GM19238 (cell line): Measurements from ENCODE around the gene DLG1.

ENCODE experiments used
- DNase-seq: peaks from one replicate; pipeline ENCODE4 v3.0.0; 2011; ENCODE audit warnings: low spot score; ENCODE audit not compliant: insufficient read length

The DLG1 gene

GRCh38 chr3:197030379-197031314 lies 267.8 kb downstream of the DLG1 start:
- no peak for DNase-seq

GRCh38 chr3:197029511-197030167 lies 268.8 kb downstream of the DLG1 start, which contains the start of gene MELTF:
Gene MELTF (minus strand): TSS chr3:197029817. CDS start chr3:197029702, 115 bp downstream.
- DNase-seq = peak; percentile 98

GRCh38 chr3:197028728-197029510 lies 269.5 kb downstream of the DLG1 start:
- DNase-seq = peak; percentile 72

DNA sequence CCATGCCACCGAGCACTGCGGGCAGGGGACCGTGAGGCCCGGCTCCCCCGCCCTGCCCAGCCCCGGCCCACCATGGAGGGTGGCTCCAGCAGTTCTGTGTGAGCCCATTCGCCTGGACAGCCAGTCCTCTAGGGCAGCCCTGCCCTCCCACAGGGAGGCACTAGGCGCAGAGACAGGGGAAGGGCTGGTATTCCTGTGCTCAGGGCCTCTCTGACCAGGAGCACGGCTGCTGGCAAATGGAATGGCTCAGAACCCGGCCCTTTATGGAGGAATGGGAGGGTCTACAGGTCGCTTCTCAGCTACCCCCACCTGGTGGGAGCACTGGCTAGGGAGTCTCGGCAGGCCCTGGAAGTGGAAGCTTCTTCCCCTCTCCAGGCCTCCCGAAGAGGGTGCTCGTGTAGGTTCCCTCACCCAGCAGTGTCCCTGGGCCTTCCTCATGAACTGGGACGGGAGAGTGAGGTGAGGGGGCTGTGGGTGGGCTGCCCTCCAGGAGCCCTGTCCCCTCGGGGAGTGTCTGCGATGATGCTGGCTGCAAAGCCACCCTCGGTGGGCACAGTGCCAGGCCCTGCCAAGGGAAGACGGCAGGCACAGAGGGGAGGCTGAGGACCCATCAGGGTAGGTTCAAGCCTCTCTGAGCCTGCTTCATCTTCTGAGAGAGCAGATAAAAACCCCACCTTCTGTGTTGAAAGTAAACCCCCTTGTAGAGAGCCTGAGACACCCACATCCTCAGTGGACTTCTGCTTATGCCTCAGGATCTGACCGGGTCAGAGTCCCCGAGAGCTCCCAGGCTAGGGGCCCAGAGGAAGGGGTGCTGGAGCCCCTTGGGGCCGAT lies 270.3 kb downstream of the DLG1 start:
- DNase-seq = no peak

GRCh38 chr3:197027151-197027895 lies 271.1 kb downstream of the DLG1 start:
- DNase-seq = no peak

GRCh38 chr3:197026481-197026866 lies 271.9 kb downstream of the DLG1 start:
- DNase-seq = no peak

- DNase-seq = no peak
Observed at GRCh38 chr3:197025736-197026480, 272.5 kb downstream of the DLG1 start.

DNA sequence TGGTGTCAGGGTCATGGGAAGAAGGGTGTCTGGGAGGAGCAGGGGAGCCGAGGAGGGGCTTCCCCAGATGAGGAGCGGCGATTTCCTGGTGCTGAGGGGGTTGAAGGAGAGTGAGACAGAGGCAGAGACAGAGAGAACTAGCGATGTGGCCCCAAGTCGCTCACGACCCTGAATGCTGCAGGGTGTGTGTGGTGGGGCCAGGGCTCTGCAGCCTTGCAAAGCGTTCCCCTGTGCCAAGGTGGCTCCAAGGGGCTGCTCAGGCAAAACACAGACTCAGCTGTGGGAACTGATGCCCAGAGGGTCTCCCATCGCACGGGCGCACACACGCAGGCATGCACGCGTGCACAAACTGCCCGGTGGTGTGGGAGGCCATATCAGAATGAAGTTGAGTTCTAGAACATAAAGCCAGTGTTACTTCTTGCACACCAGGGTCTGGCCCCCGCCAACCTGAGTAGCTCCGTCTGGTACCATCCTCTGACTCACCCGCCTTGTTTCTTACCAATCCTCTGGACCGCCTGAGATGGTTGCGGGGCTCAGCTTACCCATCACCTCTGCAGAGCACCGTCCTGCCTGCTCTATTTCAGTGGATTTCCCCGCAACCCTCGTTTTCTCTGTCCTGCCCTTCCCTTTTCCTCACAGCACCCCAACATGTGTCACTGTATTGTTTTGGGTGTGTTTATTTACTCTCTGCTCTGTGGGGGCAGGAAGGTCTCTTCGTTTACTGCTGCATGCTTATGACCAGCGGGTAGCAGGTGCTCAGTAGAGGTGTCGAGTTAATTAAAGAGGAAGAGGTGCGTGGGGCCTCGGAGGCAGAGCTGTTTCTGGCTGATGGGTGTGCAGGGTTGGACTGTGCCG lies 273.3 kb downstream of the DLG1 start:
- no peak for DNase-seq

GRCh38 chr3:197023998-197024651 lies 274.3 kb downstream of the DLG1 start:
- DNase-seq = no peak

DNA sequence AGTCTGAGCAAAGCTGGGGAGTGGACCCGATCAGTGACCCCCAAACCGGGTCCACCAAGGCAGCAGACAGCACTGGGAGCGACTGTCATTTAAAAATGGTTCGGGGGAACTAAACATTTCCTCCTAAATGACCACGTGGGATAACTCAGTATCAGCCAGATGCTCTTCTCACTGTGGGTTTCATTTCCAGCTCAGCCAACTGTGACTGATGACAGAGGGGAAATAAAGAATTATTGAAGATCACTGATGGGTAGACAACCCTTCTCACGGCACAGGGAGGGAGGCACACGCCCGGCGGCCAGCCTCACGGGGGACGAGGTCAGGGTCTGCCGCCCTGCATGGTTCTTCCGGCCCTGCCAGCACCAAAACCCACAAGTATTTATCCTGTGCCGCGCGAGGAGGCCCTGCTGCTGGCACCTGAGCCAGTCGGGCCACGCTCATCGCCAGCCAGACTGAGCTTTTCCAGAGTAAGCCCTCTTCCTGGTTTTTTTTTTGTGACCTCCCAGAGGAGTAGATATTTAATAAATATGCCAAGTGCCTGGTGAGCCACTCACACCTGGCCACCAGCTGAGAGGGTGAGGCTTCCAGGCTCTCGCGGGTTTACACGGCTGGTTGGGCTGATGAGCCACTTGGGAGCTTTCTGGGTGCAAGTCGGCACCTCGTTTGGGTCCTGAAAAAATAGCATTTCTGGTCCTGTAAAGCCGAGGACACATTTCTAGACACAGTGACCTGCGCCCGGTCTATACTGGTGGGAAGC lies 275.0 kb downstream of the DLG1 start:
- peak; percentile 67 for DNase-seq

GRCh38 chr3:197022405-197023231 lies 275.8 kb downstream of the DLG1 start:
- DNase-seq = no peak

- no peak for DNase-seq
Observed at GRCh38 chr3:197021729-197022404, 276.5 kb downstream of the DLG1 start.

DNA sequence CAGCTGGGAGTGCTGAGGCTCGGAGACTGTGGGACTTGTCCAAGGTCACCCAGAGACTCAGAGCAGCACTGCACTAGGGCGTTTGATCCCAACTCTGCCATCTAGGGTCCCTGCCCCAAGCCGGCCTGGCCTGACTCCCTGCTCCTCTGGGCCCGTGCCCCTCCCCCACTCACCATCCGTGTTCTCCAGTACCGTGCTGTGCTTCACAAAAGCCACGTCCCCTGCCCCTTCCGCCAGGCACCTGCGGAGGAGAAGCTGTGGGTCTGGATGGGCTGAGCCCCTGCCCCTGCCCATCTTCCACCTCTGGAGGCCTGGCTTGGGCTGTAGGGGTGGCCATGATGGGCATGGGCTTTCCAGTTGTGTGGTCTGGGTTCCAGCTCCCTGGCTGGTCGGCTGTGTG lies 277.2 kb downstream of the DLG1 start:
- no peak for DNase-seq

- DNase-seq = no peak
Observed at GRCh38 chr3:197019535-197019934, 278.9 kb downstream of the DLG1 start.

GRCh38 chr3:197019021-197019420 lies 279.4 kb downstream of the DLG1 start:
- no peak for DNase-seq

GRCh38 chr3:197017003-197017402 lies 281.4 kb downstream of the DLG1 start:
- no peak for DNase-seq
